GM23248 (cell line): ENCODE data around the gene LRRC9. TPM values are rescaled to one million over a fixed set of nuclear protein-coding genes. Genes with fewer than 3 reads are reported as not detected.
A peak's percentile ranks its signal among the peaks of the same experiment; 100 is the strongest.

Experiments
- DNase-seq: peaks from one replicate; pipeline ENCODE4 v3.0.0-alpha.2; 2015
- H2AFZ ChIP-seq: fragments of 200-600 bp; sonication (generic); 2 replicates; pipeline ENCODE4 v1.6.1; 2016; ENCODE audit warnings: antibody characterized with exemption
- H3F3A ChIP-seq: fragments of 200-600 bp; sonication (generic); 2 replicates; pipeline ENCODE4 v1.6.1; 2016; ENCODE audit warnings: mild to moderate bottlenecking, antibody characterized with exemption, mixed run types; ENCODE audit not compliant: insufficient read depth
- H3K27ac ChIP-seq: fragments of 200-600 bp; sonication (generic); 2 replicates; pipeline ENCODE4 v1.5.1; 2016; ENCODE audit warnings: mild to moderate bottlenecking
- H3K27me3 ChIP-seq: fragments of 200-600 bp; sonication (generic); replicated peaks from 2 replicates; pipeline ENCODE4 v1.6.1; 2016; ENCODE audit warnings: mild to moderate bottlenecking; ENCODE audit not compliant: insufficient read depth
- H3K36me3 ChIP-seq: fragments of 200-600 bp; sonication (generic); 2 replicates; pipeline ENCODE4 v1.6.1; 2016; ENCODE audit warnings: low read depth, mild to moderate bottlenecking
- H3K4me1 ChIP-seq: fragments of 200-600 bp; sonication (generic); 2 replicates; pipeline ENCODE4 v1.6.1; 2016; ENCODE audit warnings: mild to moderate bottlenecking; ENCODE audit not compliant: insufficient read depth
- H3K4me2 ChIP-seq: fragments of 200-600 bp; sonication (generic); one replicate; pipeline ENCODE4 v1.6.1; 2016; ENCODE audit warnings: mild to moderate bottlenecking; ENCODE audit not compliant: unreplicated experiment
- H3K4me3 ChIP-seq: fragments of 200-600 bp; sonication (generic); 2 replicates; pipeline ENCODE4 v1.5.1; 2016; ENCODE audit warnings: mild to moderate bottlenecking
- H3K79me2 ChIP-seq: fragments of 200-600 bp; sonication (generic); 2 replicates; pipeline ENCODE4 v1.6.1; 2016; ENCODE audit warnings: mild to moderate bottlenecking; ENCODE audit not compliant: insufficient read depth
- H3K9ac ChIP-seq: fragments of 200-600 bp; sonication (generic); 2 replicates; pipeline ENCODE4 v1.6.1; 2016; ENCODE audit warnings: mild to moderate bottlenecking
- H3K9me2 ChIP-seq: fragments of 200-600 bp; sonication (generic); 2 replicates; pipeline ENCODE4 v1.6.1; 2016; ENCODE audit warnings: mixed run types, mild to moderate bottlenecking, moderate library complexity; ENCODE audit not compliant: insufficient read depth
- H3K9me3 ChIP-seq: fragments of 200-600 bp; sonication (generic); one replicate; pipeline ENCODE4 v1.6.1; 2017; ENCODE audit warnings: low read depth
- H4K20me1 ChIP-seq: fragments of 200-600 bp; sonication (generic); 2 replicates; pipeline ENCODE4 v1.6.0; 2016; ENCODE audit not compliant: insufficient read depth
- EZH2 ChIP-seq: fragments of 200-600 bp; sonication (generic); IDR thresholded peaks from 2 replicates; pipeline ENCODE4 v1.6.1; 2018; ENCODE audit warnings: antibody characterized with exemption, mild to moderate bottlenecking; ENCODE audit not compliant: insufficient read depth, poor library complexity, severe bottlenecking
- EZH2phosphoT487 ChIP-seq: fragments of 200-600 bp; sonication (generic); IDR thresholded peaks from 2 replicates; pipeline ENCODE4 v1.6.1; 2018; ENCODE audit warnings: antibody characterized with exemption, moderate library complexity, mild to moderate bottlenecking, low read depth; ENCODE audit not compliant: insufficient read depth
- WGBS, 2 experiments: methylation state at CpG; one replicate each; pipeline ENCODE4 v1.1.6; 2015 to 2017; ENCODE audit warnings: low lambda C conversion rate in 2 of 2, low coverage in 1 of 2; ENCODE audit errors: missing lambda C conversion rate in 2 of 2; 5-methylcytosine and 5-hydroxymethylcytosine counted together
- in situ Hi-C: fragments of 300-500 bp; cut with MboI; formaldehyde crosslinking; loops from 2 replicates; pipeline ENCODE4 v1.15.0; 2020
- polyA plus RNA-seq: library from polyadenylated mRNA; unstranded; fragments of >200 nt; fragmentation: Nextera tagmentation; extraction: Ambion mirVana; gene quantifications from 2 replicates; pipeline ENCODE4 v1.2.1, GENCODE V29; 2016
- total RNA-seq: library from RNA; depleted of rRNA; stranded (reverse); fragments of >200 nt; shearing (Covaris generic); gene quantifications from 2 replicates; pipeline ENCODE4 v1.2.3, GENCODE V29; 2014

The LRRC9 gene
- total and polyA plus RNA-seq, 2 experiments from 2014 or later, result not detected

GRCh38 chr14:60101786-60102185 is 181.8 kb downstream of the LRRC9 start:
- 28 to 43% methylated on average over 1 of the region's 1 CpG for WGBS, 2 experiments
- Histone ChIP-seq H3K4me2 (peak overlapping the region; percentile 67), H3K36me3 (no peaks in the 10 kb centered on the region), H3K9me2 (no peaks in the 10 kb centered on the region), H3K4me1 (peaks cover 18% of the 10 kb centered on the region), H3K4me3 (0 out of 2 replicates have a peak overlapping the region, but pooled peaks have one; percentile 42), H2AFZ (no peak overlapping the region), H3K27ac (peak overlapping the region; percentile 76), H3K9me3 (no peaks in the 10 kb centered on the region), H3F3A (peaks cover 20% of the 10 kb centered on the region), H3K79me2 (peaks cover 100% of the 10 kb centered on the region), H3K27me3 (no peaks in the 10 kb centered on the region), H4K20me1 (no peaks in the 10 kb centered on the region), H3K9ac (peak overlapping the region; percentile 69)
- TF ChIP-seq EZH2 (no peak), EZH2phosphoT487 (no peak)
- DNase-seq, result peak; percentile 42
- in situ Hi-C loops, result no loop called here

DNA sequence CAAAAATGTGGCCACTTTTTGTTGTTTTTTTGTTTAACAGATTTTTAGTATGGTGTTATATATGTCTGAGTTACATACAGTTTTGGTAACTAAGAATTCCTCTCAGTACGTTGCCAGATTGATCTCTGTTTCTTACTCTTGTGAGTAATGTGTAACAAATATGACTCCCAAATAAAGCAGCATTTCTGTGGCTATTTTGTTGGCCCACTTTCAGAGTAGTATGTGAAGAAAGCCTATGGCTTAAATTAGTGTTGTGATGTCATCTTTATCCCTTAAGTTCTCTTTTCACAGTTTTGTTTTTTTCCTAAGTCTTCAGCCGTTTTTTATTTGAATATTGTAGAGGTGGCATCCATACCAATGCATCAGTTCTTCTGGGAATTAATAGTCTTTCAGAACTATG is 182.4 kb downstream of the LRRC9 start:
- Histone ChIP-seq H3K9ac (peak overlapping the region; percentile 69), H2AFZ (peak overlapping the region; percentile 13; the same call in 1 of the 2 replicates), H3K27me3 (no peaks in the 10 kb centered on the region), H3K4me3 (peak overlapping the region; percentile 42; the same call in 1 of the 2 replicates), H3K4me2 (peak overlapping the region; percentile 67), H3F3A (peaks cover 20% of the 10 kb centered on the region), H3K9me3 (no peaks in the 10 kb centered on the region), H3K4me1 (peaks cover 17% of the 10 kb centered on the region), H3K9me2 (no peaks in the 10 kb centered on the region), H3K36me3 (no peaks in the 10 kb centered on the region), H3K27ac (peak overlapping the region; percentile 76), H4K20me1 (no peaks in the 10 kb centered on the region), H3K79me2 (peaks cover 100% of the 10 kb centered on the region)
- TF ChIP-seq EZH2 (no peak), EZH2phosphoT487 (no peak)
- WGBS, 2 experiments, result 4 to 9% methylated on average over 2 of the region's 2 CpGs
- in situ Hi-C loops, result no loop called here
- peak; percentile 95 for DNase-seq

- H2AFZ ChIP-seq, result no peak overlapping the region
Observed at GRCh38 chr14:60106339-60106738, 186.4 kb downstream of the LRRC9 start.

DNA sequence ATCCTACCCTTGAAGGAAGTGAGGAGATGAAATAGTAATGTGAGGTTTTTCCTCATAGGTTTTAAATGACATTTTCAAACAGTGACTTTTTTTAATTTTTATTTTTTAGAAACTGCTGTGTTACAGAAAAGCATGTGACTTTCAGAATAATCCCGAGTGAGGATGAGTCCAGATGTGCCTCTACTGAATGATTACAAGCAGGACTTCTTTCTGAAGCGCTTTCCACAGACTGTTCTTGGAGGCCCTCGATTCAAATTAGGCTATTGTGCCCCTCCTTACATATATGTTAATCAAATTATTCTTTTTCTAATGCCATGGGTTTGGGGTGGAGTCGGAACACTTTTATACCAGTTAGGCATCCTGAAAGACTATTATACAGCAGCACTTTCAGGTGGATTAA is 187.5 kb downstream of the LRRC9 start:
- Histone ChIP-seq H3K9ac (no peak overlapping the region), H3K4me1 (peaks cover 7% of the 10 kb centered on the region), H3F3A (peaks cover 9% of the 10 kb centered on the region), H3K36me3 (peaks cover 14% of the 10 kb centered on the region; the same call in 1 of the 2 replicates), H3K9me2 (no peaks in the 10 kb centered on the region), H3K27me3 (no peaks in the 10 kb centered on the region), H3K4me2 (no peak overlapping the region), H3K27ac (no peak overlapping the region), H4K20me1 (no peaks in the 10 kb centered on the region), H2AFZ (0 out of 2 replicates have a peak overlapping the region, but pooled peaks have one; percentile 25), H3K4me3 (no peak overlapping the region), H3K9me3 (no peaks in the 10 kb centered on the region), H3K79me2 (peaks cover 100% of the 10 kb centered on the region)
- 38 to 41% methylated on average over 4 of the region's 4 CpGs for WGBS, 2 experiments
- TF ChIP-seq EZH2 (no peak), EZH2phosphoT487 (no peak)
- in situ Hi-C loops, result no loop called here
- DNase-seq, result no peak

More at GRCh38 chr14:60106339-60106738, 186.4 kb downstream of the LRRC9 start:
- H3K9ac ChIP-seq, result peak overlapping the region; percentile 26; the same call in 1 of the 2 replicates
- DNase-seq, result peak; percentile 76
- no peaks in the 10 kb centered on the region for H3K27me3 ChIP-seq
- H4K20me1 ChIP-seq, result no peaks in the 10 kb centered on the region
- H3F3A ChIP-seq, result peaks cover 18% of the 10 kb centered on the region
- H3K36me3 ChIP-seq, result peaks cover 14% of the 10 kb centered on the region; the same call in 1 of the 2 replicates
- H3K9me3 ChIP-seq, result no peaks in the 10 kb centered on the region
- H3K4me1 ChIP-seq, result peaks cover 17% of the 10 kb centered on the region
- 15 to 17% methylated on average over 2 of the region's 2 CpGs for WGBS, 2 experiments
- H3K79me2 ChIP-seq, result peaks cover 100% of the 10 kb centered on the region
- H3K4me2 ChIP-seq, result peak overlapping the region; percentile 5
- in situ Hi-C loops, result no loop called here
- no peak overlapping the region for H3K4me3 ChIP-seq
- H3K27ac ChIP-seq, result peak overlapping the region; percentile 45
- no peaks in the 10 kb centered on the region for H3K9me2 ChIP-seq
- no peak for TF ChIP-seq EZH2phosphoT487
- TF ChIP-seq EZH2, result no peak
